Osteocyte (in vitro differentiated cells): Measurements from ENCODE around the gene NYAP2. TPM values are rescaled to one million over a fixed set of nuclear protein-coding genes. Genes with fewer than 3 reads are reported as not detected.

Experiments used
- DNase-seq: peaks from one replicate; pipeline ENCODE4 v3.0.0; 2021; ENCODE audit warnings: mixed read lengths; ENCODE audit not compliant: unreplicated experiment; ENCODE audit errors: extremely low spot score
- H3K27ac Mint-ChIP-seq: one replicate; pipeline ENCODE4 v1.8.0; 2021; ENCODE audit warnings: mild to moderate bottlenecking, mixed read lengths; ENCODE audit not compliant: unreplicated experiment
- H3K27me3 Mint-ChIP-seq: one replicate; pipeline ENCODE4 v1.8.0; 2021; ENCODE audit warnings: mixed read lengths; ENCODE audit not compliant: unreplicated experiment
- H3K36me3 Mint-ChIP-seq: one replicate; pipeline ENCODE4 v1.8.0; 2021; ENCODE audit warnings: mixed read lengths; ENCODE audit not compliant: unreplicated experiment
- H3K4me1 Mint-ChIP-seq: one replicate; pipeline ENCODE4 v1.8.0; 2021; ENCODE audit warnings: mixed read lengths; ENCODE audit not compliant: unreplicated experiment
- H3K4me3 Mint-ChIP-seq: one replicate; pipeline ENCODE4 v1.8.0; 2021; ENCODE audit warnings: mild to moderate bottlenecking, moderate library complexity, mixed read lengths; ENCODE audit not compliant: unreplicated experiment
- H3K9me3 Mint-ChIP-seq: one replicate; pipeline ENCODE4 v1.8.0; 2021; ENCODE audit warnings: mixed read lengths; ENCODE audit not compliant: unreplicated experiment
- total RNA-seq: library from RNA; stranded (reverse); gene quantifications from 2 replicates; pipeline ENCODE4 v1.2.1, GENCODE V29; 2021
- TF ChIP-seq, protein P1 (sequence below): fragments of 200-600 bp; sonication (generic); IDR thresholded peaks from 2 replicates; pipeline ENCODE4 v1.5.0; 2021; ENCODE audit warnings: antibody characterized with exemption, mild to moderate bottlenecking, moderate library complexity

Gene NYAP2
- total RNA-seq, 1 donor from 2014 or later = not detected

DNA sequence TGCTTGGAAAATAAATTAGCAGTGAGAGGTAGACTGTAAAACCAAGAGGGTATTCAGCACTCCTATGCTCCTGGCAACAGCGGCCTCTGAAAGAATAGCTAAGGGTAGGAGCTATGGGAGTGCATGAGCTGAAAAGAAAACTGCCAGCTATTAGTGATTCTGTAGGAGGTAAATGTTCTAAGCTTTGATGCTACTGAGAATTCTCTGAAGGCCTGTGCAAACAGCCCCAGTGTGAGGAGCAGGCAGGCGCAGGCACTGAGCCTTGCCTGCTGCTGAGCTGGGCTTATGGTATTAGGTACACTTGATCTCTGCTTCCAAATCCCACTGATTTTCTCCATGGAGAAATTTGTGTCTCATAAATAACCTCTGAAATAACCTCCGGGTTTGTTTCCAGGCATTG is 86.7 kb downstream of the NYAP2 start:
- no peaks in the 10 kb centered on the region for H3K4me1 Mint-ChIP-seq
- H3K4me3 Mint-ChIP-seq = no peak overlapping the region
- DNase-seq = no peak
- H3K27me3 Mint-ChIP-seq = no peaks in the 10 kb centered on the region
- H3K27ac Mint-ChIP-seq = no peak overlapping the region
- TF ChIP-seq, protein P1, sequence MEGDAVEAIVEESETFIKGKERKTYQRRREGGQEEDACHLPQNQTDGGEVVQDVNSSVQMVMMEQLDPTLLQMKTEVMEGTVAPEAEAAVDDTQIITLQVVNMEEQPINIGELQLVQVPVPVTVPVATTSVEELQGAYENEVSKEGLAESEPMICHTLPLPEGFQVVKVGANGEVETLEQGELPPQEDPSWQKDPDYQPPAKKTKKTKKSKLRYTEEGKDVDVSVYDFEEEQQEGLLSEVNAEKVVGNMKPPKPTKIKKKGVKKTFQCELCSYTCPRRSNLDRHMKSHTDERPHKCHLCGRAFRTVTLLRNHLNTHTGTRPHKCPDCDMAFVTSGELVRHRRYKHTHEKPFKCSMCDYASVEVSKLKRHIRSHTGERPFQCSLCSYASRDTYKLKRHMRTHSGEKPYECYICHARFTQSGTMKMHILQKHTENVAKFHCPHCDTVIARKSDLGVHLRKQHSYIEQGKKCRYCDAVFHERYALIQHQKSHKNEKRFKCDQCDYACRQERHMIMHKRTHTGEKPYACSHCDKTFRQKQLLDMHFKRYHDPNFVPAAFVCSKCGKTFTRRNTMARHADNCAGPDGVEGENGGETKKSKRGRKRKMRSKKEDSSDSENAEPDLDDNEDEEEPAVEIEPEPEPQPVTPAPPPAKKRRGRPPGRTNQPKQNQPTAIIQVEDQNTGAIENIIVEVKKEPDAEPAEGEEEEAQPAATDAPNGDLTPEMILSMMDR = no peak
- no peaks in the 10 kb centered on the region for H3K9me3 Mint-ChIP-seq
- no peaks in the 10 kb centered on the region for H3K36me3 Mint-ChIP-seq

DNA sequence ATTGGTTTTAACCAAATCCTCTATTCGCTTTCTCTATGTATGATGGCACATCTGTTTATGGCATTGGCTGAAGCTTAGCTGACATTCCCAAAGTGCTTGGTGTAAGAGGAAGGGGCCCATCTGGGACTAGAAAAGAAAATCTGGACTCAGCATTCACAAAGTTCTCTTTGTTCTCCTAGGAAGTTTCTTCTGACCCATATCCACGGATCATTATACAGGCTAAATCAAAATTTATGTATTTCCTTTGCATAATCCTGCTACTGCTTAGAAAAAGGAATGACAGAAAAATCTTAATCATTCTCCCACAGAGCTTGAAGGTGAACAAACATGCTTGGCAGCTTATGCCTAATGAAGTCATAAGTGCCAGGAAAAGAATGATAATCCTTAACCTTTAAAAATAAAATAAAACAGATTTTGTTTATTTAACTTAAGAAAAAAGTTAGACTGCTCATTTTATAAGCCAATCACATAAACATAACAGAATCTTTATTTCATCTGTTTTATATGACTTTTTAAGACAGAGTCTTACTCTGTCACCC is 88.4 kb downstream of the NYAP2 start:
- Mint-ChIP-seq H3K27me3 (no peaks in the 10 kb centered on the region), H3K4me1 (no peaks in the 10 kb centered on the region), H3K4me3 (no peak overlapping the region), H3K9me3 (no peaks in the 10 kb centered on the region), H3K36me3 (no peaks in the 10 kb centered on the region), H3K27ac (no peak overlapping the region)
- TF ChIP-seq, protein P1 = no peak
- no peak for DNase-seq

DNA sequence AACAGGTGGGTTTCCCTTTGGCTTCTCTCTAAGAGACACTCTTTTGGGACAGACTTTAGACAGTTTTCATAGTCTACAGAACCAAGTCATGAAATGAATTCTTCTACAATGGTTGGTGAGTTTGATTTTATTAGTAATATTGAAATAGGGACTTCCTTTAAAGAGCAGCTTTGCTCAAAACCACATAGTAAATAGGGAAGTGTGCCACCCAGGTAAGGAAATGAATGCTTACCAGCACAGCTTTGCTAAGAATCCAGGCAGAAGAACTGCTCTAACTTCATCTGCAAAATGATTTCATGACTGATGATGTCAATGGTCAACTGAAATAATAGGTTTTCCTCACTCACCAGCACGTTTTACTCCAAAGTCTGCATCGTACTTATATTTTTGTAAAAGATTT is 89.2 kb downstream of the NYAP2 start:
- H3K9me3 Mint-ChIP-seq = no peaks in the 10 kb centered on the region
- no peaks in the 10 kb centered on the region for H3K4me1 Mint-ChIP-seq
- no peak overlapping the region for H3K27ac Mint-ChIP-seq
- TF ChIP-seq, protein P1 = no peak
- no peak for DNase-seq
- H3K36me3 Mint-ChIP-seq = no peaks in the 10 kb centered on the region
- H3K27me3 Mint-ChIP-seq = no peaks in the 10 kb centered on the region
- no peak overlapping the region for H3K4me3 Mint-ChIP-seq

DNA sequence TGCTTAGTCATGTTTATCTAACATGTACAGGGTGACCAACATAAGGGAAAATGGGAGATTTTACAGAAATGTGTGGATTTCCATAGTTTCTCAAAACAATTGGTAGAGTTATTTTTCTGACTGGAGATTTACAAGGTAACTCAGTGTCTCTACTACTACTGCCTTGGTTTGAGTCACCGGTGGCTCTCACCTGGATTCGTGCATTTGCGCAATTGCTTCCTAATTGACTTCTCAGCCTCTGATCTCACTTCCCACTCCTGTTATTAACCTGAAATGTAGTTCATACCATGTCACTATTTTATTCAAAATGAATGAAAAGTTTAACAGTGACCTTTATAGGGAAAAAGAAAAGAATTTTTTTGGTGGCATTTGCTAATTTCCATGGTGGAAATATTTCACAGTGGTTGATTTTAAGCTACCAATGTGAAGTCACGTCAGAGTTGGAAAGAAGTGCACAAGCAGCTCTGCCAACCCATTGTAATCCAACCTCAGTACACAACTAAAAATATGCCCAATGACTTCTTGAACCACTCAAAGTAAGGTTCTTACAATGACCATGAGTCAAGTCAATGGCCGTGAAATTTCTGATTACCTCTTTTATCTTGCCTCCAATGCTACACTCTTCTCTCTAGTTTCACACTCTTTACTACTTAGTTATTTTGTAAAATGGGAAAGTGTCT is 94.0 kb downstream of the NYAP2 start:
- Mint-ChIP-seq H3K4me1 (no peaks in the 10 kb centered on the region), H3K36me3 (no peaks in the 10 kb centered on the region), H3K9me3 (no peaks in the 10 kb centered on the region), H3K27me3 (peaks cover 1% of the 10 kb centered on the region), H3K4me3 (no peak overlapping the region), H3K27ac (no peak overlapping the region)
- no peak for DNase-seq
- TF ChIP-seq, protein P1 = no peak

DNA sequence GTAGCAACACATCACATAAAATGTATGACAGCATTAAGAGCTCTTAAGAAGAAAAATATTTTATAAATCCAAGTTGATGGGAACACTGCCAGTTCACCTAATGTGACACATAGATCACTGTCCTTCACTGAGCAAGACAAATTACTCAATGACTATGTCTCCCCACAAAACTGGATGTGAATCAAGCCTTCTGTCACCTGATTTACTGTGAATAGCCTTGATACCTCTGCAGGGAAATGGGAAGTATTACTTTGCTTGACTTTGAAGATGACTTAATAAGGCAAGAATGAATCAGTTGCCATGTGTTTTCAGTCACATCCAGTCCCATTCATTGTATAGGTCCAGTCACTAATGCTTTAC is 94.6 kb downstream of the NYAP2 start:
- DNase-seq = no peak
- H3K4me1 Mint-ChIP-seq = no peaks in the 10 kb centered on the region
- no peak overlapping the region for H3K27ac Mint-ChIP-seq
- no peak overlapping the region for H3K4me3 Mint-ChIP-seq
- H3K9me3 Mint-ChIP-seq = no peaks in the 10 kb centered on the region
- H3K27me3 Mint-ChIP-seq = peaks cover 5% of the 10 kb centered on the region
- no peaks in the 10 kb centered on the region for H3K36me3 Mint-ChIP-seq
- TF ChIP-seq, protein P1 = no peak
